IMR-90 (cell line): ENCODE data around the gene VTN. TPM values are rescaled to one million over a fixed set of nuclear protein-coding genes. Genes with fewer than 3 reads are reported as not detected.

Experiments
- ATAC-seq: fragments of 200-7000 bp; cut with Tn5 transposase; 2 replicates; pipeline ENCODE4 v1.9.1; 2020; ENCODE audit warnings: low read depth, mild to moderate bottlenecking, moderate library complexity
- BruUV-seq: library from RNA; stranded (reverse); fragments of 400-500 nt; replicated peaks from 2 replicates; lab custom pipeline; 2021; lab: Mats Ljungman, UMichigan
- CTCF ChIA-PET: fragments of 300-600 bp; formaldehyde crosslinking; extraction: SDS; loops from one replicate; lab custom pipeline; 2021; ENCODE audit warnings: antibody characterized with exemption; lab: Yijun Ruan, JAX
- POLR2A ChIA-PET: fragments of 300-600 bp; sonication (Branson Sonifier 250); formaldehyde crosslinking; loops from one replicate; lab custom pipeline; 2022; ENCODE audit warnings: antibody characterized with exemption; ENCODE audit not compliant: unreplicated experiment; lab: Charles Lee
- DNase-seq: peaks from one replicate; pipeline ENCODE4 v3.0.0; 2013
- H2AFZ ChIP-seq: replicated peaks from 2 replicates; pipeline ENCODE3; 2013; ENCODE audit warnings: low read length, mild to moderate bottlenecking; ENCODE audit not compliant: poor library complexity
- H2AK5ac ChIP-seq: 2 replicates; pipeline ENCODE4 v1.6.1; 2013; ENCODE audit warnings: low read depth, low read length, inconsistent platforms
- H2AK9ac ChIP-seq: replicated peaks from 2 replicates; pipeline ENCODE3; 2013; ENCODE audit warnings: mild to moderate bottlenecking, low read depth, low read length, moderate library complexity; ENCODE audit not compliant: poor library complexity
- H2BK120ac ChIP-seq: 2 replicates; pipeline ENCODE4 v1.6.1; 2013; ENCODE audit warnings: low read depth, low read length, inconsistent platforms
- H2BK15ac ChIP-seq: 3 replicates; pipeline ENCODE4 v1.6.1; 2013; ENCODE audit warnings: low read depth, low read length, inconsistent platforms
- H2BK20ac ChIP-seq: 2 replicates; pipeline ENCODE4 v1.6.1; 2013; ENCODE audit warnings: low read depth, mild to moderate bottlenecking, inconsistent platforms, low read length, moderate library complexity
- H2BK5ac ChIP-seq: 2 replicates; pipeline ENCODE4 v1.6.1; 2013; ENCODE audit warnings: mild to moderate bottlenecking, low read depth, low read length, inconsistent platforms; ENCODE audit not compliant: poor library complexity, severe bottlenecking
- H3K14ac ChIP-seq: replicated peaks from 2 replicates; pipeline ENCODE4 v1.6.1; 2013; ENCODE audit warnings: low read depth, low read length, inconsistent platforms
- H3K18ac ChIP-seq: 2 replicates; pipeline ENCODE4 v1.6.1; 2013; ENCODE audit warnings: low read depth, low read length, control low read depth
- H3K23ac ChIP-seq: 2 replicates; pipeline ENCODE4 v1.6.1; 2013; ENCODE audit warnings: low read depth, low read length, inconsistent platforms
- H3K27ac ChIP-seq: 2 replicates; pipeline ENCODE4 v1.5.1; 2013; ENCODE audit warnings: mild to moderate bottlenecking, control low read depth, low read length; ENCODE audit not compliant: insufficient read depth
- H3K27me3 ChIP-seq: 2 replicates; pipeline ENCODE4 v1.6.1; 2013; ENCODE audit warnings: low read length; ENCODE audit not compliant: control insufficient read depth, insufficient read depth
- H3K36me3 ChIP-seq: 2 replicates; pipeline ENCODE4 v1.6.1; 2013; ENCODE audit warnings: low read length, mixed read lengths; ENCODE audit not compliant: control insufficient read depth, insufficient read depth
- H3K4ac ChIP-seq: 2 replicates; pipeline ENCODE4 v1.6.1; 2013; ENCODE audit warnings: low read depth, low read length, inconsistent platforms
- H3K4me1 ChIP-seq: 2 replicates; pipeline ENCODE4 v1.6.1; 2013; ENCODE audit warnings: low read length, mixed read lengths; ENCODE audit not compliant: control insufficient read depth, insufficient read depth
- H3K4me2 ChIP-seq: 2 replicates; pipeline ENCODE4 v1.6.1; 2013; ENCODE audit warnings: low read depth, mild to moderate bottlenecking, control low read depth, low read length, moderate library complexity
- H3K4me3 ChIP-seq: 2 replicates; pipeline ENCODE4 v1.5.1; 2013; ENCODE audit warnings: low read depth, mild to moderate bottlenecking, control low read depth, low read length, moderate library complexity; ENCODE audit not compliant: insufficient read depth
- H3K56ac ChIP-seq: 2 replicates; pipeline ENCODE4 v1.6.1; 2013; ENCODE audit warnings: low read length, inconsistent platforms; ENCODE audit not compliant: insufficient read depth; ENCODE audit errors: extremely low read depth
- H3K79me1 ChIP-seq, 2 experiments: 2 replicates each; pipeline ENCODE4 v1.6.1; 2013; ENCODE audit warnings: low read length in 2 of 2, inconsistent platforms in 1 of 2, low read depth in 1 of 2
- H3K9ac ChIP-seq: 2 replicates; pipeline ENCODE4 v1.6.1; 2013; ENCODE audit warnings: low read depth, low read length, control low read depth
- H3K9me1 ChIP-seq: 2 replicates; pipeline ENCODE4 v1.6.1; 2013; ENCODE audit warnings: low read length, inconsistent platforms; ENCODE audit not compliant: insufficient read depth
- H3K9me3 ChIP-seq: 2 replicates; pipeline ENCODE4 v1.6.1; 2013; ENCODE audit warnings: low read length; ENCODE audit not compliant: control insufficient read depth, insufficient read depth
- H4K20me1 ChIP-seq: 2 replicates; pipeline ENCODE4 v1.6.1; 2013; ENCODE audit warnings: low read length, inconsistent platforms; ENCODE audit not compliant: insufficient read depth
- H4K5ac ChIP-seq: 2 replicates; pipeline ENCODE4 v1.6.1; 2013; ENCODE audit warnings: mild to moderate bottlenecking, low read depth, low read length, control low read depth
- H4K8ac ChIP-seq, 2 experiments: 2 replicates each; pipeline ENCODE4 v1.6.1; 2013; ENCODE audit warnings: low read depth in 2 of 2, low read length in 2 of 2, control low read depth in 1 of 2, inconsistent platforms in 1 of 2
- H4K91ac ChIP-seq: 2 replicates; pipeline ENCODE4 v1.6.1; 2013; ENCODE audit warnings: low read depth, low read length, inconsistent platforms; ENCODE audit not compliant: insufficient read depth
- CEBPB ChIP-seq: IDR thresholded peaks from 2 replicates; pipeline ENCODE4 v1.6.1; 2012; ENCODE audit warnings: low read depth, low read length, improper control_type of control experiment
- CHD1 ChIP-seq: IDR thresholded peaks from 2 replicates; pipeline ENCODE4 v1.6.1; 2012; ENCODE audit warnings: low read depth, low read length, improper control_type of control experiment
- FOS ChIP-seq: fragments of 150-350 bp; IDR thresholded peaks from 2 replicates; pipeline ENCODE4 v1.6.1; 2016; ENCODE audit warnings: low read depth, low read length
- MAFK ChIP-seq: IDR thresholded peaks from 2 replicates; pipeline ENCODE4 v1.6.1; 2012; ENCODE audit warnings: low read depth, low read length, improper control_type of control experiment
- MXI1 ChIP-seq: IDR thresholded peaks from 2 replicates; pipeline ENCODE4 v1.6.1; 2012; ENCODE audit warnings: low read depth, mild to moderate bottlenecking, low read length, moderate library complexity, borderline replicate concordance
- NFE2L2 ChIP-seq: fragments of 150-350 bp; IDR thresholded peaks from 2 replicates; pipeline ENCODE4 v1.6.1; 2016; ENCODE audit warnings: low read depth, mild to moderate bottlenecking, low read length
- POLR2A ChIP-seq: IDR thresholded peaks from 2 replicates; pipeline ENCODE4 v1.6.1; 2012; ENCODE audit warnings: mild to moderate bottlenecking, low read depth, low read length
- RAD21 ChIP-seq: IDR thresholded peaks from 2 replicates; pipeline ENCODE4 v1.6.1; 2012; ENCODE audit warnings: low read length, improper control_type of control experiment
- RFX5 ChIP-seq: IDR thresholded peaks from 2 replicates; pipeline ENCODE4 v1.8.0; 2012; ENCODE audit warnings: low read depth, mild to moderate bottlenecking, low read length, moderate library complexity
- SMC3 ChIP-seq: fragments of 150-350 bp; IDR thresholded peaks from 2 replicates; pipeline ENCODE4 v1.6.1; 2016; ENCODE audit warnings: low read depth, mild to moderate bottlenecking, antibody characterized with exemption, low read length, moderate library complexity
- WGBS, 2 experiments: methylation state at CpG; one replicate each; pipeline versions ENCODE4 v1.1.5 to v1.1.7; 2013; ENCODE audit warnings: missing lambda C conversion rate in 2 of 2; ENCODE audit not compliant: insufficient read length in 1 of 2; ENCODE audit errors: extremely low coverage in 2 of 2; 5-methylcytosine and 5-hydroxymethylcytosine counted together
- dilution Hi-C: fragments of 300-500 bp; cut with HindIII; formaldehyde crosslinking; loops from one replicate; pipeline ENCODE4 v1.14.3; 2018; ENCODE audit warnings: low sequenced_read_pairs; ENCODE audit not compliant: unreplicated experiment
- in situ Hi-C: fragments of 300-500 bp; cut with MboI; formaldehyde crosslinking; loops from 3 replicates; pipeline ENCODE4 v1.14.3; 2019; ENCODE audit warnings: low sequenced_read_pairs, inconsistent platforms, mixed read lengths
- intact Hi-C: fragments of 100-400 bp; cut with micrococcal nuclease; formaldehyde crosslinking; loops from 2 replicates; pipeline ENCODE4 v1.10.0; 2022
- polyA plus RNA-seq, 3 experiments: library from polyadenylated mRNA; depleted of rRNA; stranded (reverse); fragments of >200 nt; gene quantifications; 2 replicates each; pipeline ENCODE4 v1.2.3, GENCODE V29; 2012; ENCODE audit warnings: low replicate concordance in 1 of 3
- total RNA-seq: library from RNA; depleted of rRNA; stranded (reverse); fragments of >200 nt; gene quantifications from 2 replicates; pipeline ENCODE4 v1.2.3, GENCODE V29; 2012
- TF ChIP-seq, protein P1 (sequence below): conservative IDR thresholded peaks from 2 replicates; pipeline ENCODE4 v1.5.1; 2012; ENCODE audit warnings: mild to moderate bottlenecking, low read depth, low read length, improper control_type of control experiment
- TF ChIP-seq, protein P2 (sequence below): fragments of 150-350 bp; IDR thresholded peaks from 2 replicates; pipeline ENCODE4 v1.6.1; 2016; ENCODE audit warnings: low read depth, mild to moderate bottlenecking, low read length, moderate library complexity, borderline replicate concordance
- TF ChIP-seq, protein P3 (sequence below): fragments of 150-350 bp; IDR thresholded peaks from 2 replicates; pipeline ENCODE4 v1.6.1; 2017; ENCODE audit warnings: mild to moderate bottlenecking, antibody characterized with exemption, low read length, low read depth

Gene VTN
- total and polyA plus RNA-seq, 2 of the 4 experiments (the other 2 are of a cell fraction): 0.18 to 1.0 TPM

DNA sequence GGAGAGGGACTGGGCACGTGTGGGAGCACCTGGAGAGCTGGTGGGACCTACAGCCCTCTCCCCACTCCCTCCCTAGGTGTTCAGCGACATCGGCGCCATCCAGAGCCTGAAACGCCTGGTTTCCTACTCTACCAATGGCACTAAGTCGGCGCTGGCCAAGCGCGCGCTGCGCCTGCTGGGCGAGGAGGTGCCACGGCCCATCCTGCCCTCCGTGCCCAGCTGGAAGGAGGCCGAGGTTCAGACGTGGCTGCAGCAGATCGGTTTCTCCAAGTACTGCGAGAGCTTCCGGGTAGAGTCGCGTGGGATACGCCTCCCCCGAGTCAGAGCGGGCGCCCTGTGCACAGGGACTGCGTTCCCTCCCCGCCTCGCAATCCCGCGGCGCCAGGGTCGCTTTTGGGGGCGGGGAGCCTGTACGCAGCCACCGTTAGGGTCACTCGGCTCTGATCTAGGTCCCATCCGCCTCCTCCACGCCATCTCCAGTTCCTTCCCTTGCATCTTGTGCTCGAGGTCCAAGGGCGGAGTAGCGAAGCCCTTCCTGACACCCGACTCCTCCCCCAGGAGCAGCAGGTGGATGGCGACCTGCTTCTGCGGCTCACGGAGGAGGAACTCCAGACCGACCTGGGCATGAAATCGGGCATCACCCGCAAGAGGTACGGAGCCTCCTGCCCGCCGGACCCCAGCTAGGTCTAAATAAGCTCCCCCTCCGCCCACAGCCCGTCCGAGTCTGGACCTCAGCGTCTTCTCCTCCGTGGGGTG lies 14.4 kb upstream of the VTN start:
- Histone ChIP-seq H3K27me3 (no peaks in the 10 kb centered on the region), H3K36me3 (peaks cover 34% of the 10 kb centered on the region), H3K79me1 (peaks cover 0 to 20% of the 10 kb centered on the region in 2 experiments; a peak in 2 of 4 replicates), H3K9ac (no peak overlapping the region), H3K9me3 (no peaks in the 10 kb centered on the region), H2AFZ (peak overlapping the region; percentile 32), H2AK5ac (no peak overlapping the region), H3K4me1 (peaks cover 3% of the 10 kb centered on the region; the same call in 1 of the 2 replicates), H4K5ac (no peak overlapping the region), H3K23ac (no peak overlapping the region), H4K20me1 (peaks cover 20% of the 10 kb centered on the region), H3K27ac (no peak overlapping the region), H3K9me1 (peaks cover 7% of the 10 kb centered on the region; the same call in 1 of the 2 replicates), H3K56ac (no peak overlapping the region), H3K14ac (no peak overlapping the region), H4K91ac (no peak overlapping the region), H3K4ac (no peak overlapping the region), H4K8ac (no peak overlapping the region), H3K4me3 (no peak overlapping the region), H3K4me2 (no peak overlapping the region), H3K18ac (no peak overlapping the region), H2AK9ac (no peak overlapping the region), H2BK20ac (no peak overlapping the region), H2BK15ac (no peak overlapping the region), H2BK120ac (no peak overlapping the region), H2BK5ac (no peak overlapping the region)
- intact Hi-C loops (no loop called here), dilution Hi-C loops (no loop called here), in situ Hi-C loops (no loop called here)
- CTCF ChIA-PET: no interaction called here
- DNase-seq: no peak
- ATAC-seq: no peak
- WGBS, 2 experiments: 70% methylated on average over 31 of the region's 56 CpGs; no CpG with 5 or more reads in 1 of the 2 experiments
- TF ChIP-seq, protein P1, sequence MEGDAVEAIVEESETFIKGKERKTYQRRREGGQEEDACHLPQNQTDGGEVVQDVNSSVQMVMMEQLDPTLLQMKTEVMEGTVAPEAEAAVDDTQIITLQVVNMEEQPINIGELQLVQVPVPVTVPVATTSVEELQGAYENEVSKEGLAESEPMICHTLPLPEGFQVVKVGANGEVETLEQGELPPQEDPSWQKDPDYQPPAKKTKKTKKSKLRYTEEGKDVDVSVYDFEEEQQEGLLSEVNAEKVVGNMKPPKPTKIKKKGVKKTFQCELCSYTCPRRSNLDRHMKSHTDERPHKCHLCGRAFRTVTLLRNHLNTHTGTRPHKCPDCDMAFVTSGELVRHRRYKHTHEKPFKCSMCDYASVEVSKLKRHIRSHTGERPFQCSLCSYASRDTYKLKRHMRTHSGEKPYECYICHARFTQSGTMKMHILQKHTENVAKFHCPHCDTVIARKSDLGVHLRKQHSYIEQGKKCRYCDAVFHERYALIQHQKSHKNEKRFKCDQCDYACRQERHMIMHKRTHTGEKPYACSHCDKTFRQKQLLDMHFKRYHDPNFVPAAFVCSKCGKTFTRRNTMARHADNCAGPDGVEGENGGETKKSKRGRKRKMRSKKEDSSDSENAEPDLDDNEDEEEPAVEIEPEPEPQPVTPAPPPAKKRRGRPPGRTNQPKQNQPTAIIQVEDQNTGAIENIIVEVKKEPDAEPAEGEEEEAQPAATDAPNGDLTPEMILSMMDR: no peak
- no peak for TF ChIP-seq FOS
- no peak for TF ChIP-seq RFX5
- TF ChIP-seq POLR2A: no peak
- TF ChIP-seq SMC3: no peak
- no peak for TF ChIP-seq RAD21
- no peak for TF ChIP-seq MXI1
- TF ChIP-seq, protein P2, sequence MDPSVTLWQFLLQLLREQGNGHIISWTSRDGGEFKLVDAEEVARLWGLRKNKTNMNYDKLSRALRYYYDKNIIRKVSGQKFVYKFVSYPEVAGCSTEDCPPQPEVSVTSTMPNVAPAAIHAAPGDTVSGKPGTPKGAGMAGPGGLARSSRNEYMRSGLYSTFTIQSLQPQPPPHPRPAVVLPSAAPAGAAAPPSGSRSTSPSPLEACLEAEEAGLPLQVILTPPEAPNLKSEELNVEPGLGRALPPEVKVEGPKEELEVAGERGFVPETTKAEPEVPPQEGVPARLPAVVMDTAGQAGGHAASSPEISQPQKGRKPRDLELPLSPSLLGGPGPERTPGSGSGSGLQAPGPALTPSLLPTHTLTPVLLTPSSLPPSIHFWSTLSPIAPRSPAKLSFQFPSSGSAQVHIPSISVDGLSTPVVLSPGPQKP: no peak
- TF ChIP-seq CHD1: no peak
- TF ChIP-seq, protein P3, sequence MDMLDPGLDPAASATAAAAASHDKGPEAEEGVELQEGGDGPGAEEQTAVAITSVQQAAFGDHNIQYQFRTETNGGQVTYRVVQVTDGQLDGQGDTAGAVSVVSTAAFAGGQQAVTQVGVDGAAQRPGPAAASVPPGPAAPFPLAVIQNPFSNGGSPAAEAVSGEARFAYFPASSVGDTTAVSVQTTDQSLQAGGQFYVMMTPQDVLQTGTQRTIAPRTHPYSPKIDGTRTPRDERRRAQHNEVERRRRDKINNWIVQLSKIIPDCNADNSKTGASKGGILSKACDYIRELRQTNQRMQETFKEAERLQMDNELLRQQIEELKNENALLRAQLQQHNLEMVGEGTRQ: no peak
- TF ChIP-seq MAFK: no peak
- TF ChIP-seq CEBPB: no peak
- no peak for TF ChIP-seq NFE2L2
- POLR2A ChIA-PET: no interaction called here
- BruUV-seq: no TSS peak
